ENCODE measurements around the gene TMEM60.

TMEM60 gene

GRCh38 chr7:77770316-77770715, 27.9 kb downstream of the TMEM60 start:
- DNase-seq: no peak

GRCh38 chr7:77766801-77767605, 31.2 kb downstream of the TMEM60 start:
- no peak for DNase-seq

GRCh38 chr7:77765906-77766800, 32.1 kb downstream of the TMEM60 start:
- DNase-seq: no peak

- no peak for DNase-seq
Measured at GRCh38 chr7:77765481-77765880, 32.8 kb downstream of the TMEM60 start.

GRCh38 chr7:77760809-77761453, 37.3 kb downstream of the TMEM60 start:
- peak; percentile 22 for DNase-seq

GRCh38 chr7:77759294-77759889, 38.8 kb downstream of the TMEM60 start:
- peak; percentile 87 for DNase-seq

- no peak for DNase-seq
Measured at GRCh38 chr7:77757589-77757988, 40.6 kb downstream of the TMEM60 start.

GRCh38 chr7:77753173-77753572, 45.1 kb downstream of the TMEM60 start:
- DNase-seq: no peak

- peak; percentile 94 for DNase-seq
Measured at GRCh38 chr7:77752016-77752415, 46.2 kb downstream of the TMEM60 start.

- no peak for DNase-seq
Measured at GRCh38 chr7:77747718-77748117, 50.5 kb downstream of the TMEM60 start.

- DNase-seq: no peak
Measured at GRCh38 chr7:77747178-77747577, 51.1 kb downstream of the TMEM60 start.

- no peak for DNase-seq
Measured at GRCh38 chr7:77746824-77747165, 51.4 kb downstream of the TMEM60 start.

GRCh38 chr7:77746164-77746823, 51.9 kb downstream of the TMEM60 start:
- no peak for DNase-seq

GRCh38 chr7:77745746-77746145, 52.5 kb downstream of the TMEM60 start:
- DNase-seq: no peak

Measured in hematopoietic multipotent progenitor cell treated with erythropoietin and hydrocortisone succinate and interleukin-3 and kit ligand, for 4 days (in vitro differentiated cells).